ENCODE measurements around the gene KCTD12.

KCTD12 gene

GRCh38 chr13:76833441-76833954, 52.7 kb downstream of the KCTD12 start:
- H3K4me3 ChIP-seq (ENCODE audit: low read length) = no peak overlapping the region
- no peak for TF ChIP-seq CTCF (conservative IDR thresholded peaks at IDR 0.05; ENCODE audit: low read depth, low read length)

GRCh38 chr13:76832258-76832988, 53.8 kb downstream of the KCTD12 start:
- no peak overlapping the region for H3K4me3 ChIP-seq (ENCODE audit: low read length)
- no peak for DNase-seq (ENCODE audit: low read depth)
- no peak for TF ChIP-seq CTCF (conservative IDR thresholded peaks at IDR 0.05; ENCODE audit: low read depth, low read length)

More at GRCh38 chr13:76833441-76833954, 52.7 kb downstream of the KCTD12 start:
- DNase-seq (ENCODE audit: low read depth) = no peak

- no peak for TF ChIP-seq CTCF (conservative IDR thresholded peaks at IDR 0.05; ENCODE audit: low read depth, low read length)
- no peak overlapping the region for H3K4me3 ChIP-seq (ENCODE audit: low read length)
- no peak for DNase-seq (ENCODE audit: low read depth)
These were observed 55.4 kb downstream of the KCTD12 start for GRCh38 chr13:76830805-76831204.
